ENCODE data around the gene TBX4.

The TBX4 gene

GRCh38 chr17:61452301-61453290, at the start of gene TBX4:
TSS of gene TBX4 (plus strand) at chr17:61452422. CDS start at chr17:61456491, 4,069 bp downstream.
- no peak for DNase-seq (ENCODE audit: extremely low read depth, insufficient read length)
- no peak within 1 kb of the TSS for H3K4me3 ChIP-seq (replicated peaks; ENCODE audit: low read depth, low read length)
- no peak for TF ChIP-seq CTCF (IDR thresholded peaks at IDR 0.05; ENCODE audit: insufficient read depth, low read length, poor library complexity, severe bottlenecking)
- no peaks in the 10 kb centered on the region for H3K36me3 ChIP-seq (ENCODE audit: control insufficient read depth, insufficient read depth, low read length)
- H3K27me3 ChIP-seq (replicated peaks; ENCODE audit: control insufficient read depth, insufficient read depth, low read length), result no peaks in the 10 kb centered on the region; the same call in 1 of the 2 replicates

DNA sequence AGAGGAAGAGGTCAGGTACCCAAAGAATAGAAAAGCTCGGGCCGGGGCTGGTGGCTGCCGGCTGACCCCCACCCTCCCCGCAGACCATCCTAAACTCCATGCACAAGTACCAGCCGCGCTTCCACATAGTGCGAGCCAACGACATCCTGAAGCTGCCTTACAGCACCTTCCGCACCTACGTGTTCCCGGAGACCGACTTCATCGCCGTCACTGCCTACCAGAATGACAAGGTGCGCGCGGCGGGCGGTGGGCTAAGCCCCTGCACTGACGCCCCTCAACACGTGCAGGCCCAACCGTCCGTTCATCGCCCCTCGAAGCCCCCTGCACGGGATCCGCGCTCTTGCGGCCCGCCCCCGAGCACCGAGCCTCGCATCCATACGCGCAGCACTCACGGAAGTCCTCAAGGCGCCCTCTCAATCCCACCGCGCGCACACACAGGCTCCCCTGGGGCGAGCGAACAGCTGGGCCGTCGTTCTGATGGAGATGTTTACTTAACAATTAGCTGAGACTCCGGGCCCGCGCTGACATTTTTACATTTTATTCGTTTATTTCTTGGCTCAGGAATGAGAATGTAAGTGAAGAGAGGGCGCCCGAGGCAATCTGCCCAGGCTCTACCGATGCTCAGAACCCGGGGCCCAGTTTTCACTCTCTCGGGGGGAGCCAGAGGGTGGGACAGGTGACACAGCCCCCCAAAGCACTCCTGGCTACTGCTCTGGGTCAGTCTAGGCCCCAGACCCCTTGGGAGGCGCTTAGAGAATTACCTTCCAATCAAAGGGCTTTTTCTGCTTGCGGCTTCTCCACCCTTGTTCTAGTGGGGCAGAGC, 49.0 kb upstream of the TBX4 start:
- DNase-seq (ENCODE audit: extremely low read depth, insufficient read length), result no peak
- no peaks in the 10 kb centered on the region for H3K36me3 ChIP-seq (ENCODE audit: control insufficient read depth, insufficient read depth, low read length)
- TF ChIP-seq CTCF (IDR thresholded peaks at IDR 0.05; ENCODE audit: insufficient read depth, low read length, poor library complexity, severe bottlenecking), result no peak
- peaks cover 8% of the 10 kb centered on the region for H3K27me3 ChIP-seq (replicated peaks; ENCODE audit: control insufficient read depth, insufficient read depth, low read length)
- no peak overlapping the region for H3K4me3 ChIP-seq (replicated peaks; ENCODE audit: low read depth, low read length)

DNA sequence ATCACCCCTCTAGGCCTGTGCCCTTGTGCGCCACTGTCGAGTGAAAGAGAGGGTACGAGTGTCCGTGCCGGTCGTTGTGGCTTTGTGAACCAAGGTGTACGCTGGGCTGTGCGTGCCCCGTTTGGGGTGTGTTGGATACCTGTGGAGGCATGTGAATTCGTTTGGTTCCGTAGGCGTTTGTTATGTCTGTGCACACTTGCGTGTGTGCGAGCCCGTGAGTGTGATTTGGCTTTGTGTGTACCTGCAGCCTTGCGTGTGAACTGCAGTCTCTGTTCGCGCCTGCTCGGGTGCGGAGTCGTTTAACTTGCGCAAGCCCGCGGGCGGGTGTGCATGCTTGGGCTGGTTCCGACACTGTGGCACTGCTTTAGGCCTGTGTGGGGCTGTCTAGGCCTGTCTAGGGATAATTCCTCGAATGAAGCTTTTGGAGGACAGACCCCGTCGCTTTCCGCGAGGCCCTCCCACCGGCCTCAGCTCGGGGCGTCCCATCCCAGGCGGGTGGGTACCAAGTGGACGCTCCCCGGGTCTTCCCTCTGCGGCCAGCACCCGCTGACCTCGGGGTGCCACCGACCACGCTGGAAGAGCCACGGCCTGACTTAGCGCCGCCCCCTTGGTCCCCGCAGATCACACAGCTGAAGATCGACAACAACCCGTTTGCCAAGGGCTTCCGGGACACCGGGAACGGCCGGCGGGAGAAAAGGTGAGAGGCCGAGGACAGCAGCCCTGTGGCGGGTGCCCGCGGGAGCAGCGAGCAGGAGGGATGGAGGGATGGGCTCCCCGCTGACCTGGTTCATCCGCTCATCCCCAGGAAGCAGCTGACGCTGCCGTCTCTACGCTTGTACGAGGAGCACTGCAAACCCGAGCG, 48.2 kb upstream of the TBX4 start:
- H3K4me3 ChIP-seq (replicated peaks; ENCODE audit: low read depth, low read length), result no peak overlapping the region
- DNase-seq (ENCODE audit: extremely low read depth, insufficient read length), result no peak
- no peak for TF ChIP-seq CTCF (IDR thresholded peaks at IDR 0.05; ENCODE audit: insufficient read depth, low read length, poor library complexity, severe bottlenecking)
- peaks cover 8% of the 10 kb centered on the region for H3K27me3 ChIP-seq (replicated peaks; ENCODE audit: control insufficient read depth, insufficient read depth, low read length)
- H3K36me3 ChIP-seq (ENCODE audit: control insufficient read depth, insufficient read depth, low read length), result no peaks in the 10 kb centered on the region

GRCh38 chr17:61404663-61404912, 47.6 kb upstream of the TBX4 start:
- no peak overlapping the region for H3K4me3 ChIP-seq (replicated peaks; ENCODE audit: low read depth, low read length)
- no peaks in the 10 kb centered on the region for H3K36me3 ChIP-seq (ENCODE audit: control insufficient read depth, insufficient read depth, low read length)
- no peak for TF ChIP-seq CTCF (IDR thresholded peaks at IDR 0.05; ENCODE audit: insufficient read depth, low read length, poor library complexity, severe bottlenecking)
- no peak for DNase-seq (ENCODE audit: extremely low read depth, insufficient read length)
- H3K27me3 ChIP-seq (replicated peaks; ENCODE audit: control insufficient read depth, insufficient read depth, low read length), result peaks cover 8% of the 10 kb centered on the region

DNA sequence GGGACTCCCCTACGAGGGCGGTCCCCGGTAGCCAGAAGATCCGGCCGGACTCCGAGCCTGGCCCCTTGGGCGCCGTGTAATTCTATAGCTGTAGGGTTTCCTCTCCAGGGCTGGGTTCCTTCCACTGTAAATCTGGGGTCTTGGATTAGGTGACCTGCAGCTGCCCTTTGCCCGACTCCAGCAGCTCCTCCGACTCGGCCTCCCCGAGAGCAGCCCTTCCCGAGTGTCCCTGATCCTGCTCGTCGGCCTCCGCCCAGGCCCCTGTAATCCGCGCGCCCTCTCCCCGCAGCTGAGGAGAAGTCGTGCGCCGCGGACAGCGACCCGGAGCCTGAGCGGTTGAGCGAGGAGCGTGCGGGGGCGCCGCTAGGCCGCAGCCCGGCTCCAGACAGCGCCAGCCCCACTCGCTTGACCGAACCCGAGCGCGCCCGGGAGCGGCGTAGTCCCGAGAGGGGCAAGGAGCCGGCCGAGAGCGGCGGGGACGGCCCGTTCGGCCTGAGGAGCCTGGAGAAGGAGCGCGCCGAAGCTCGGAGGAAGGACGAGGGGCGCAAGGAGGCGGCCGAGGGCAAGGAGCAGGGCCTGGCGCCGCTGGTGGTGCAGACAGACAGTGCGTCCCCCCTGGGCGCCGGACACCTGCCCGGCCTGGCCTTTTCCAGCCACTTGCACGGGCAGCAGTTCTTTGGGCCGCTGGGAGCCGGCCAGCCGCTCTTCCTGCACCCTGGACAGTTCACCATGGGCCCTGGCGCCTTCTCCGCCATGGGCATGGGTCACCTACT, 47.1 kb upstream of the TBX4 start:
- no peak for TF ChIP-seq CTCF (IDR thresholded peaks at IDR 0.05; ENCODE audit: insufficient read depth, low read length, poor library complexity, severe bottlenecking)
- H3K27me3 ChIP-seq (replicated peaks; ENCODE audit: control insufficient read depth, insufficient read depth, low read length), result peaks cover 10% of the 10 kb centered on the region
- no peak overlapping the region for H3K4me3 ChIP-seq (replicated peaks; ENCODE audit: low read depth, low read length)
- H3K36me3 ChIP-seq (ENCODE audit: control insufficient read depth, insufficient read depth, low read length), result no peaks in the 10 kb centered on the region
- no peak for DNase-seq (ENCODE audit: extremely low read depth, insufficient read length)

Data from GM06990 (cell line).